ENCODE measurements around the gene YY1.

The YY1 gene

DNA sequence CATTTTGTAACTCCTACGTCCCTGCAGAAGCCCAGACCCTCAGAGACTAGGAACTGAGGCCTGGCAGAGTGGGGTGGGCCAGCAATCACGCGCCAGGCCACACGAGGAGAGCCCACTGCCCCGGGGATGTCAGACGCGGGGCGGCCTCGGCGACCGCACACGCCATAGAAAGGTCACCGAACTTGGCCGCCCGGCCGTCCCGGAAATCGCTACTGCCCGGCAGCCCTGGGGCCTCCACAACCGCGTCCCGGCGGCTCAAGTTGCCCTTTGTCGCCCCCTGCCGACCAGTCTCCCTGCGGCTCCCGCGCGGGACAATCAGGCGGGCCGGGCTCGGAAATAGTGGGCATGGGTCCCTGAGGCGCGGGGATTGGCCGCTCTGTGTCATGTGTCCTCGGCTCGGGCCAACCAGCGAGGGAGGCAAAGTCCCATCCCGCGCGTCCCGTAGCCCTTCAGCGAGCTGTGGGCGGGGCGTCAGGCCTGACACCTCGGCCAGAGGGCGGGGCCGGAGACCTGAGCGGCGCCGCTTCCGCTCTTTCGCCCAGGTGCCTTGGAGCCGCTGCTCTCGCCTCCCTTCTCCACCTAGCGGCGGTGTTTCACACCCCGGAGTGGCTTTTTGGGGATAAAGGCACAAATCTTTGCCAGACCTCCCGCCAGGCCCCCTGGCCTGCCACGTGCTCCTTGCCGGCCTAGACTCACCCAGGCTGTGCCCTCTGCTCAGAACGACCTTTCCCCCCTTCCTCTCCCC, 46.1 kb upstream of the YY1 start (continued):
- TF ChIP-seq ZNF121 (tag by site-specific recombination; IDR thresholded peaks at IDR 0.05), result peak; percentile 94
- TF ChIP-seq, protein P1, sequence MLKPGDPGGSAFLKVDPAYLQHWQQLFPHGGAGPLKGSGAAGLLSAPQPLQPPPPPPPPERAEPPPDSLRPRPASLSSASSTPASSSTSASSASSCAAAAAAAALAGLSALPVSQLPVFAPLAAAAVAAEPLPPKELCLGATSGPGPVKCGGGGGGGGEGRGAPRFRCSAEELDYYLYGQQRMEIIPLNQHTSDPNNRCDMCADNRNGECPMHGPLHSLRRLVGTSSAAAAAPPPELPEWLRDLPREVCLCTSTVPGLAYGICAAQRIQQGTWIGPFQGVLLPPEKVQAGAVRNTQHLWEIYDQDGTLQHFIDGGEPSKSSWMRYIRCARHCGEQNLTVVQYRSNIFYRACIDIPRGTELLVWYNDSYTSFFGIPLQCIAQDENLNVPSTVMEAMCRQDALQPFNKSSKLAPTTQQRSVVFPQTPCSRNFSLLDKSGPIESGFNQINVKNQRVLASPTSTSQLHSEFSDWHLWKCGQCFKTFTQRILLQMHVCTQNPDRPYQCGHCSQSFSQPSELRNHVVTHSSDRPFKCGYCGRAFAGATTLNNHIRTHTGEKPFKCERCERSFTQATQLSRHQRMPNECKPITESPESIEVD (tag by site-specific recombination; IDR thresholded peaks at IDR 0.05), result no peak
- no peak for TF ChIP-seq ZNF560 (tag by site-specific recombination; IDR thresholded peaks at IDR 0.05; ENCODE audit: borderline replicate concordance)
- TF ChIP-seq ZNF843 (tag by site-specific recombination; IDR thresholded peaks at IDR 0.05), result peak; percentile 47; the same call in 1 of the 2 replicates
- no peak for TF ChIP-seq ZNF416 (tag by site-specific recombination; IDR thresholded peaks at IDR 0.05)
- TF ChIP-seq ZNF350 (tag by site-specific recombination; IDR thresholded peaks at IDR 0.05), result no peak
- peak; percentile 35; the same call in 1 of the 2 replicates for TF ChIP-seq IKZF3 (tag by site-specific recombination; IDR thresholded peaks at IDR 0.05)
- TF ChIP-seq, protein P2, sequence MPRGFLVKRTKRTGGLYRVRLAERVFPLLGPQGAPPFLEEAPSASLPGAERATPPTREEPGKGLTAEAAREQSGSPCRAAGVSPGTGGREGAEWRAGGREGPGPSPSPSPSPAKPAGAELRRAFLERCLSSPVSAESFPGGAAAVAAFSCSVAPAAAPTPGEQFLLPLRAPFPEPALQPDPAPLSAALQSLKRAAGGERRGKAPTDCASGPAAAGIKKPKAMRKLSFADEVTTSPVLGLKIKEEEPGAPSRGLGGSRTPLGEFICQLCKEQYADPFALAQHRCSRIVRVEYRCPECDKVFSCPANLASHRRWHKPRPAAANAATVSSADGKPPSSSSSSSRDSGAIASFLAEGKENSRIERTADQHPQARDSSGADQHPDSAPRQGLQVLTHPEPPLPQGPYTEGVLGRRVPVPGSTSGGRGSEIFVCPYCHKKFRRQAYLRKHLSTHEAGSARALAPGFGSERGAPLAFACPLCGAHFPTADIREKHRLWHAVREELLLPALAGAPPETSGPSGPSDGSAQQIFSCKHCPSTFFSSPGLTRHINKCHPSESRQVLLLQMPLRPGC (tag by site-specific recombination; IDR thresholded peaks at IDR 0.05), result peak; percentile 56; the same call in 1 of the 2 replicates
- TF ChIP-seq REPIN1 (tag by site-specific recombination; IDR thresholded peaks at IDR 0.05; ENCODE audit: low read depth), result no peak
- no peak for TF ChIP-seq ZNF670 (tag by site-specific recombination; IDR thresholded peaks at IDR 0.05; ENCODE audit: low read depth)
- peak; percentile 76 for TF ChIP-seq ZNF341 (tag by site-specific recombination; IDR thresholded peaks at IDR 0.05; ENCODE audit: low read depth)
- peak; percentile 79 for TF ChIP-seq ZBTB17 (tag by site-specific recombination; IDR thresholded peaks at IDR 0.05)
- no peak for TF ChIP-seq ZNF621 (tag by site-specific recombination; IDR thresholded peaks at IDR 0.05)
- TF ChIP-seq ZBTB26 (tag by site-specific recombination; optimal IDR thresholded peaks at IDR 0.05), result peak; percentile 82
- TF ChIP-seq ZNF24 (tag by site-specific recombination; IDR thresholded peaks at IDR 0.05), result 0 out of 2 replicates have a peak, but pooled peaks have one; percentile 58
- TF ChIP-seq YY1 (tag by site-specific recombination; IDR thresholded peaks at IDR 0.05), result peak; percentile 64; the same call in 1 of the 2 replicates
- no peak for TF ChIP-seq ZNF571 (tag by site-specific recombination; IDR thresholded peaks at IDR 0.05)
- TF ChIP-seq ZNF48 (tag by site-specific recombination; IDR thresholded peaks at IDR 0.05), result no peak
- peak; percentile 90 for TF ChIP-seq KLF10 (tag by site-specific recombination; IDR thresholded peaks at IDR 0.05)
- no peak for TF ChIP-seq ZNF354C (tag by site-specific recombination; IDR thresholded peaks at IDR 0.05; ENCODE audit: borderline replicate concordance, low read depth)
- TF ChIP-seq HOXD13 (CRISPR knock-in tag; IDR thresholded peaks at IDR 0.05; ENCODE audit: borderline replicate concordance), result no peak
- no peak for TF ChIP-seq ZNF510 (tag by site-specific recombination; IDR thresholded peaks at IDR 0.05; ENCODE audit: insufficient replicate concordance)
- 0 out of 2 replicates have a peak, but pooled peaks have one; percentile 37 for TF ChIP-seq ZNF184 (tag by site-specific recombination; IDR thresholded peaks at IDR 0.05)
- no peak for TF ChIP-seq ZNF302 (tag by site-specific recombination; IDR thresholded peaks at IDR 0.05; ENCODE audit: low read depth)
- no peak for TF ChIP-seq MZF1 (tag by site-specific recombination; IDR thresholded peaks at IDR 0.05; ENCODE audit: borderline replicate concordance)
- no peak for TF ChIP-seq TRIM28 (IDR thresholded peaks at IDR 0.05; ENCODE audit: borderline replicate concordance, low read length)
- TF ChIP-seq ZNF133 (tag by site-specific recombination; IDR thresholded peaks at IDR 0.05), result no peak
- no peak for TF ChIP-seq ZNF626 (tag by site-specific recombination; IDR thresholded peaks at IDR 0.05)
- TF ChIP-seq ZNF473 (tag by site-specific recombination; IDR thresholded peaks at IDR 0.05), result no peak
- TF ChIP-seq ZNF610 (tag by site-specific recombination; IDR thresholded peaks at IDR 0.05; ENCODE audit: borderline replicate concordance), result peak; percentile 47; the same call in 1 of the 2 replicates
- no peak for TF ChIP-seq ZNF140 (tag by site-specific recombination; IDR thresholded peaks at IDR 0.05)
- TF ChIP-seq GLIS1 (tag by site-specific recombination; IDR thresholded peaks at IDR 0.05), result peak; percentile 100
- TF ChIP-seq ZFHX2 (tag by site-specific recombination; conservative IDR thresholded peaks at IDR 0.05), result peak; percentile 25; the same call in 1 of the 2 replicates
- TF ChIP-seq ZNF521 (tag by site-specific recombination; IDR thresholded peaks at IDR 0.05), result no peak
- TF ChIP-seq ZBTB20 (tag by site-specific recombination; IDR thresholded peaks at IDR 0.05), result no peak
- TF ChIP-seq ZFP3 (tag by site-specific recombination; IDR thresholded peaks at IDR 0.05; ENCODE audit: low read depth), result peak; percentile 66
- peak; percentile 46; the same call in 1 of the 2 replicates for TF ChIP-seq ZFP69B (tag by site-specific recombination; IDR thresholded peaks at IDR 0.05)
- no peak for TF ChIP-seq ZNF175 (tag by site-specific recombination; IDR thresholded peaks at IDR 0.05)
- TF ChIP-seq ZNF202 (tag by site-specific recombination; IDR thresholded peaks at IDR 0.05; ENCODE audit: borderline replicate concordance), result no peak

Data from HEK293 (cell line).